Gastrocnemius medialis (tissue), 4 donors: ENCODE data around the gene RIOX2.

ENCODE experiments used
- POLR2A ChIP-seq, 2 donors: fragments of 450-650 bp; IDR thresholded peaks; one replicate each; pipeline ENCODE4 v1.6.1; 2017; ENCODE audit warnings: antibody characterized with exemption in 2 of 2, mild to moderate bottlenecking in 2 of 2, moderate library complexity in 2 of 2
- TF ChIP-seq, protein P1 (sequence below), 5 experiments: fragments of 450-650 bp in 3 of 5; fragments of 200-600 bp in 2 of 5; sonication (generic) in 2 of 5; IDR thresholded peaks in 4 of 5; conservative IDR thresholded peaks in 1 of 5; 1 replicate in 4 of 5; 2 replicates in 1 of 5; pipeline ENCODE4 v1.5.1; 2016 to 2019; ENCODE audit warnings: antibody characterized with exemption in 5 of 5, mild to moderate bottlenecking in 3 of 5, moderate library complexity in 3 of 5

GRCh38 chr3:97895216-97895615 is 77.0 kb downstream of the RIOX2 start:
- TF ChIP-seq, protein P1, sequence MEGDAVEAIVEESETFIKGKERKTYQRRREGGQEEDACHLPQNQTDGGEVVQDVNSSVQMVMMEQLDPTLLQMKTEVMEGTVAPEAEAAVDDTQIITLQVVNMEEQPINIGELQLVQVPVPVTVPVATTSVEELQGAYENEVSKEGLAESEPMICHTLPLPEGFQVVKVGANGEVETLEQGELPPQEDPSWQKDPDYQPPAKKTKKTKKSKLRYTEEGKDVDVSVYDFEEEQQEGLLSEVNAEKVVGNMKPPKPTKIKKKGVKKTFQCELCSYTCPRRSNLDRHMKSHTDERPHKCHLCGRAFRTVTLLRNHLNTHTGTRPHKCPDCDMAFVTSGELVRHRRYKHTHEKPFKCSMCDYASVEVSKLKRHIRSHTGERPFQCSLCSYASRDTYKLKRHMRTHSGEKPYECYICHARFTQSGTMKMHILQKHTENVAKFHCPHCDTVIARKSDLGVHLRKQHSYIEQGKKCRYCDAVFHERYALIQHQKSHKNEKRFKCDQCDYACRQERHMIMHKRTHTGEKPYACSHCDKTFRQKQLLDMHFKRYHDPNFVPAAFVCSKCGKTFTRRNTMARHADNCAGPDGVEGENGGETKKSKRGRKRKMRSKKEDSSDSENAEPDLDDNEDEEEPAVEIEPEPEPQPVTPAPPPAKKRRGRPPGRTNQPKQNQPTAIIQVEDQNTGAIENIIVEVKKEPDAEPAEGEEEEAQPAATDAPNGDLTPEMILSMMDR (IDR thresholded peaks at IDR 0.05 in 4 of 5, conservative IDR thresholded peaks at IDR 0.05 in 1 of 5) = no peak
- TF ChIP-seq POLR2A (IDR thresholded peaks at IDR 0.05) = no peak
